ENCODE results near the gene KCTD12. TPM values are rescaled to one million over a fixed set of nuclear protein-coding genes. Genes with fewer than 3 reads are reported as not detected.

KCTD12 gene
- total RNA-seq, 1 donor from 2014 or later: 34.7 TPM

DNA sequence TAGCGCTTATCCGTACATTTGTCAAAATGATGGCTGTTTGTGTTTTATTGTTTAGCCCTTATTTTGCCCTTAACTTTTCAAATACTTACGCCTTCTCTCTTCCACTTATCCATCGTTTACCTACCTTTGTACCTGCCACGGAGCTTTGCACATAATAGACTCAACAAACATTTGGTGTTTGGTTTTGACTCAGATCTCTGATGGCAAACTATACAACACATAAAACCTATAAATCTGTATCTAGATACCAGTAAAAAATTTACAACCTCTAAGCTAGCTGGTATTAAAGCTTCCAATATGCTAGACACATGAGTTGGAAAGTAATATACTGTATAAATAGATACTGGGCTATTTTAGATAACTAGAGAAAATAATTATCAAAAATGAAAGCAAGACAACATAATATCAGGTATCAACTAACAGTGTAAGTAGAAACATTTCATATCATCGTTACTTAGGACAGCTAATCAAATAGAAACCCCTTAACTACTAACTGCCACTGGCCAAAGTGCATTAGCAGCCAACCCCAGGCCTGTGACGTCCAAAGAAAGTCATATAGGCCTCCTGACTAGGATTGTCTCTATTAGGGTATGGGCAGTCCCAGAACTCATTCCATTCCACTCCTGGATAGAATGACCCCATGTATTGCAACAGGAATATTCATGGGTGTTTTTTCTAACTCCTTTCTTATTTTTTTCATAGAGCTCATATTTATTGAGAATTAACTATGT, 53.8 kb downstream of the KCTD12 start:
- intact Hi-C loops (cut with DNase I): no loop called here
- no peak for DNase-seq

GRCh38 chr13:76830805-76831204, 55.4 kb downstream of the KCTD12 start:
- no peak for DNase-seq
- ATAC-seq (ENCODE audit: poor library complexity): no peak
- intact Hi-C loops (cut with DNase I): no loop called here

More for the DNA sequence above, 53.8 kb downstream of the KCTD12 start:
- ATAC-seq (ENCODE audit: poor library complexity): no peak

Other genes starting within 250 kb of the KCTD12 start
- gene ACOD1, start 62.1 kb upstream of the KCTD12 start, total RNA-seq: not detected
- 15.0 TPM for gene CLN5, start 105.7 kb upstream of the KCTD12 start, total RNA-seq
- 27.6 TPM for gene FBXL3, start 140.8 kb upstream of the KCTD12 start, total RNA-seq